Cardiac muscle cell (in vitro differentiated cells and primary cell): ENCODE results near the gene CBFA2T2. TPM values are rescaled to one million over a fixed set of nuclear protein-coding genes. Genes with fewer than 3 reads are reported as not detected.
"Not testable (repeated sequence)": the region's sequence is repeated elsewhere in the genome, so short reads cannot be mapped to it uniquely, and the experiment has no call there.

Experiments used
- DNase-seq, 2 donors: peaks; one replicate each; pipeline versions ENCODE4 v3.0.0 to v3.0.0-alpha.2; 2010 to 2017; ENCODE audit warnings: low read depth in 1 of 2, low spot score in 1 of 2
- H3K27ac ChIP-seq: fragments of 200-600 bp; sonication (generic); 2 replicates; pipeline ENCODE4 v1.5.1; 2016
- H3K27me3 ChIP-seq: fragments of 200-600 bp; sonication (generic); 2 replicates; pipeline ENCODE4 v1.6.0; 2016; ENCODE audit warnings: control low read depth
- H3K36me3 ChIP-seq: fragments of 200-600 bp; sonication (generic); 2 replicates; pipeline ENCODE4 v1.5.1; 2016; ENCODE audit warnings: control low read depth
- H3K4me1 ChIP-seq: fragments of 200-600 bp; sonication (generic); 2 replicates; pipeline ENCODE4 v1.8.1; 2017; ENCODE audit warnings: low read depth, mild to moderate bottlenecking, mixed run types
- H3K4me3 ChIP-seq: fragments of 200-600 bp; sonication (generic); 2 replicates; pipeline ENCODE4 v1.5.1; 2016; ENCODE audit warnings: mild to moderate bottlenecking
- H3K9me3 ChIP-seq: fragments of 200-600 bp; sonication (generic); 2 replicates; pipeline ENCODE4 v1.5.1; 2017; ENCODE audit warnings: low read depth, mild to moderate bottlenecking, control low read depth
- polyA plus RNA-seq: library from polyadenylated mRNA; unstranded; fragments of >200 nt; fragmentation: Nextera tagmentation; extraction: Ambion mirVana; gene quantifications from 2 replicates; pipeline ENCODE4 v1.2.1, GENCODE V29; 2016
- total RNA-seq: library from RNA; depleted of rRNA; stranded (reverse); fragments of >200 nt; gene quantifications from 2 replicates; pipeline ENCODE4 v1.2.3, GENCODE V29; 2016
- TF ChIP-seq, protein P1 (sequence below): IDR thresholded peaks from 2 replicates; pipeline ENCODE4 v1.5.1; 2012; ENCODE audit warnings: low read depth, mild to moderate bottlenecking, low read length

CBFA2T2 gene
- total and polyA plus RNA-seq, 2 experiments from 2014 or later, result 36.7 to 53.1 TPM

GRCh38 chr20:33475381-33476152 lies 14.3 kb upstream of the CBFA2T2 start:
- no peaks in the 10 kb centered on the region for H3K4me1 ChIP-seq
- no peak overlapping the region for H3K4me3 ChIP-seq
- H3K36me3 ChIP-seq, result no peaks in the 10 kb centered on the region
- TF ChIP-seq, protein P1, sequence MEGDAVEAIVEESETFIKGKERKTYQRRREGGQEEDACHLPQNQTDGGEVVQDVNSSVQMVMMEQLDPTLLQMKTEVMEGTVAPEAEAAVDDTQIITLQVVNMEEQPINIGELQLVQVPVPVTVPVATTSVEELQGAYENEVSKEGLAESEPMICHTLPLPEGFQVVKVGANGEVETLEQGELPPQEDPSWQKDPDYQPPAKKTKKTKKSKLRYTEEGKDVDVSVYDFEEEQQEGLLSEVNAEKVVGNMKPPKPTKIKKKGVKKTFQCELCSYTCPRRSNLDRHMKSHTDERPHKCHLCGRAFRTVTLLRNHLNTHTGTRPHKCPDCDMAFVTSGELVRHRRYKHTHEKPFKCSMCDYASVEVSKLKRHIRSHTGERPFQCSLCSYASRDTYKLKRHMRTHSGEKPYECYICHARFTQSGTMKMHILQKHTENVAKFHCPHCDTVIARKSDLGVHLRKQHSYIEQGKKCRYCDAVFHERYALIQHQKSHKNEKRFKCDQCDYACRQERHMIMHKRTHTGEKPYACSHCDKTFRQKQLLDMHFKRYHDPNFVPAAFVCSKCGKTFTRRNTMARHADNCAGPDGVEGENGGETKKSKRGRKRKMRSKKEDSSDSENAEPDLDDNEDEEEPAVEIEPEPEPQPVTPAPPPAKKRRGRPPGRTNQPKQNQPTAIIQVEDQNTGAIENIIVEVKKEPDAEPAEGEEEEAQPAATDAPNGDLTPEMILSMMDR, result no peak
- no peak overlapping the region for H3K27ac ChIP-seq
- DNase-seq, result no peak
- H3K27me3 ChIP-seq, result no peaks in the 10 kb centered on the region
- H3K9me3 ChIP-seq, result no peaks in the 10 kb centered on the region

DNA sequence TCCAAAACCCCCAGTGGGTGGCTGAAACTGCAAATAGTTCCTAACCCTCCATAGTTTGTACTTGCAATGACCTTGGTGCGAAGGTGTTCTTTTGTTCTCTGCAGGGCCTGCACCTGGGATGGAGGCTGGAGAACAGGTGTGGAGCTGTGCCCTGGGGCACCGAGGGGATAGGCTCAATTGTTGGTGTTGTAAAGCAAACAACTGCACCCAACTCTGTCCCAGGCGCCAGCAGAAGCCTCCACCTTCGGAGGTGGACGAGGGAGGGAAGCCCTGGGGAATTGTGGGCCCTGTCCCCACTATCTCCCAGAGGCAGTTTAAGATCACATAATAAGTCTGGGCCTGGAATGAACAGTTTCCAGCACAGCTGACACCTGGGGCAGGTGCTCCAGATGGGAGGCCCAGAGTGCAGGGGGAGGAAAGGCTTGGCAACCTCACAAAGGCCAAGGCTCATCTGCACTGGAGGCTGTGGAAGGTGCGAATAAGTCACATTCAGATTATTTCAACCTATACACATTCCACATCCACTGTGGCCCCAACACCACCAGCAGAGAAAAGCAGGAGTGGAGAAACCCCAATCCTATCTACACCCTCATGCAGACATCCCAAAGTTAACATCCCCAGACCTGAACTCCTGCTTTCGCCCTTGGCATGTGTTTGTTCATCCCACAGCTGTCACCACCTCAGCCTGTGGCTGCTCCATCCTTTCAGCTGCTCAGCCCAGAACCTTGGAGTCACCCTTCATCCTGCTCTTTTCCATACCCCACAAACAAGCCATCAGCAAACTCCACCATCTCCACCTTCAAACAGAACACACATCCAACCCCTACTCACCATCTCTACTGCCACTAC lies 12.3 kb upstream of the CBFA2T2 start:
- Histone ChIP-seq H3K36me3 (no peaks in the 10 kb centered on the region), H3K9me3 (no peaks in the 10 kb centered on the region), H3K27ac (no peak overlapping the region), H3K4me1 (no peaks in the 10 kb centered on the region), H3K4me3 (no peak overlapping the region), H3K27me3 (no peaks in the 10 kb centered on the region)
- DNase-seq, result peak in 1 of 2 donors; percentile 20
- TF ChIP-seq, protein P1, result no peak

DNA sequence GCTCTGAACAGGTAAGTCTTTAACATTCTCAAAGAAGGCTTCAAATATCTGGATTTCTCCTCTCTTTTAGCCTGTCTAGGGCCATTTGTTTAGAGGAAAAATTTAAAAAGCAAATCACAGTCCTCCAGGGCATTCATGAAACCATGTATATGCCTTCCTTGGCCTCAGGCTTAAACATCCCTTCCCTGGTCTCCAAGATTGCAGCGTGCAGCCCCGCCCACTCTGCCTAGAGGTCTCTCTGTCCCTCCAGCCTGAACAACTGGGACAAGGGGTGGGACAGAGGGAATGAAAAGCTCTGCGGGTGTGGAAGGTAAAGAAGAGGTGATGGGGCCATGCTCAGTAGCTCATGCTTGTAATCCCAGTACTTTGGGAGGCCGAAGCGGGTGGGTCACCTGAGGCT lies 9.8 kb upstream of the CBFA2T2 start:
- Histone ChIP-seq H3K9me3 (no peaks in the 10 kb centered on the region), H3K36me3 (no peaks in the 10 kb centered on the region), H3K4me1 (no peaks in the 10 kb centered on the region), H3K4me3 (no peak overlapping the region), H3K27ac (no peak overlapping the region), H3K27me3 (no peaks in the 10 kb centered on the region)
- TF ChIP-seq, protein P1, result no peak
- no peak for DNase-seq

DNA sequence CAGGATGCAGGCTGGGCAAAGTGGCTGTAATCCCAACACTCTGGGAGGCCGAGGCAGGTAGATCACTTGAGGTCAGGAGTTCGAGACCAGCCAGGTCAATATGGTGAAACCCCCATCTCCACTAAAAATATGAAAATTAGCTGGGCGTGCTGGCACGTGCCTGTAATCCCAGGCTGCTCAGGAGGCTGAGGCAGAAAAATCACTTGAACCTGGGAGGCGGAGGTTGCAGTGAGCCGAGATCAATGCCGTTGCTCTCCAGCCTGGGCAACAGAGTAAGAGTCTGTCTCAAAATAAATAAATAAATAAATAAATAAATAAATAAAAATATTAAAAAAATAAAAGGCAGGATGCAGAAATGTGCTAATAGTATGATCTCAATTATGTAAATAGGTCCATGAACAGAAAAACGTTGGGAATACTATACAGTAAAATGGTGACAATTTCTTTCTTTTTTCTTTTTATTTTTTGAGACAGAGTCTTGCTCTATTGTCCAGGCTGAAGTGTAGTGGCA lies 8.4 kb upstream of the CBFA2T2 start:
- H3K9me3 ChIP-seq, result no peaks in the 10 kb centered on the region
- no peaks in the 10 kb centered on the region for H3K36me3 ChIP-seq
- DNase-seq, result no peak
- no peaks in the 10 kb centered on the region for H3K4me1 ChIP-seq
- TF ChIP-seq, protein P1, result no peak
- no peak overlapping the region for H3K27ac ChIP-seq
- no peaks in the 10 kb centered on the region for H3K27me3 ChIP-seq
- H3K4me3 ChIP-seq, result no peak overlapping the region

DNA sequence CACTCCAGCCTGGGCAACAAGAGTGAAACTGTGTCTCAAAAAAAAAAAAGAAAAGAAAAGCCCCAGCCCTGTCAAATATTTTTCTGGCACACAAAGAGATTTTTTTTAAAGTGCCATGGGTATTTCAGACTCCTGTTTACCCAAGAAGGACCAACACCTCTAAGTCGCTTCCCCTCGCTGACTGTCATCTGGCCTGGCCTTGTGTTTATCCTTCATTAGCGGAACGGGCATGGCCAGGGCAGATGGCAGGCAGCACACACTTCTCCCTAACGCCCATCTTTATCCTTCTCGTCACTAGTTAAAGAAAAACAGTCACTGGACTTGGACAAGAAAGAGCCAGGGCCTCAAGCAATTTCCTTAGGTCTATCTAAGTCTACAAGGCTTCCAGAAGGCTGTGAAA lies 7.3 kb upstream of the CBFA2T2 start:
- H3K27me3 ChIP-seq, result no peaks in the 10 kb centered on the region
- DNase-seq, result no peak
- no peaks in the 10 kb centered on the region for H3K9me3 ChIP-seq
- H3K4me1 ChIP-seq, result no peaks in the 10 kb centered on the region
- peak overlapping the region; percentile 23 for H3K27ac ChIP-seq
- no peaks in the 10 kb centered on the region for H3K36me3 ChIP-seq
- H3K4me3 ChIP-seq, result no peak overlapping the region
- TF ChIP-seq, protein P1, result no peak

DNA sequence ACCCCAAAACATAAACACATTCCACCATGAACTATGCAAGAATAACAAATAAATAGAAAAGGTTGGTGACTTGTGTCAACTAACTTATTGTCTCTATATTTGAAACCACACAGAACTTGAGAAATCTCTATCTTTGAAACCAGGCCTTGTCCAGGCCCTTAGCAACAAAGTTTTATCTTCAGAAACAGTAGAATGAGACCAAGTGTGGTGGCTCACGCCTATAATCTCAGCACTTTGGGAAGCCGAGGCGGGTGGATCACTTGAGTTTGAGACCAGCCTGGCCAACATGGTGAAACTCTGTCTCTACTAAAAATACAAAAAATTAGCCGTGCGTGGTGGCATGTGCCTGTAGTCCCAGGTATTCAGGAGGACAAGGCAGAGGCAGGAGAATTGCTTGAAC lies 6.7 kb upstream of the CBFA2T2 start:
- H3K4me3 ChIP-seq, H3K27me3 ChIP-seq, H3K4me1 ChIP-seq, H3K9me3 ChIP-seq, DNase-seq, H3K36me3 ChIP-seq: not testable (repeated sequence)
- peak overlapping the region; percentile 23 for H3K27ac ChIP-seq
